DND-41 (cell line): ENCODE data around the gene FAM24A.

ENCODE experiments used
- ATAC-seq: fragments of 200-7000 bp; cut with Tn5 transposase; 3 replicates; pipeline ENCODE4 v1.9.1; 2021; ENCODE audit warnings: low read depth; ENCODE audit not compliant: insufficient read depth
- DNase-seq: peaks from one replicate; pipeline ENCODE4 v3.0.0-alpha.2; 2020
- H2AFZ ChIP-seq: 2 replicates; pipeline ENCODE4 v1.6.0; 2012; ENCODE audit warnings: low read depth, low read length
- H3K27ac ChIP-seq: 2 replicates; pipeline ENCODE4 v1.5.1; 2012; ENCODE audit warnings: low read length, inconsistent platforms
- H3K27me3 ChIP-seq: fragments of 200-600 bp; sonication (generic); 2 replicates; pipeline ENCODE4 v1.6.0; 2012; ENCODE audit warnings: low read length, mild to moderate bottlenecking, inconsistent platforms; ENCODE audit not compliant: insufficient read depth, poor library complexity
- H3K36me3 ChIP-seq: 2 replicates; pipeline ENCODE4 v1.5.1; 2012; ENCODE audit warnings: low read length, inconsistent platforms; ENCODE audit not compliant: insufficient read depth
- H3K4me1 ChIP-seq: 2 replicates; pipeline ENCODE4 v1.5.1; 2012; ENCODE audit warnings: mild to moderate bottlenecking, low read length; ENCODE audit not compliant: insufficient read depth
- H3K4me2 ChIP-seq: 2 replicates; pipeline ENCODE4 v1.6.0; 2012; ENCODE audit warnings: mild to moderate bottlenecking, moderate library complexity, low read length, inconsistent platforms; ENCODE audit not compliant: insufficient read depth
- H3K4me3 ChIP-seq, 2 experiments: fragments of 200-600 bp in 1 of 2; shearing (Covaris generic) in 1 of 2; 2 replicates each; pipeline ENCODE4 v1.5.1; 2012 to 2016; ENCODE audit warnings: inconsistent platforms in 2 of 2, low read length in 2 of 2, mild to moderate bottlenecking in 2 of 2, low read depth in 1 of 2, moderate library complexity in 1 of 2
- H3K79me2 ChIP-seq: 2 replicates; pipeline ENCODE4 v1.6.0; 2012; ENCODE audit warnings: low read length, inconsistent platforms; ENCODE audit not compliant: insufficient read depth
- H3K9ac ChIP-seq: 2 replicates; pipeline ENCODE4 v1.6.0; 2012; ENCODE audit warnings: low read depth, mild to moderate bottlenecking, inconsistent platforms, low read length, moderate library complexity
- H3K9me3 ChIP-seq: 2 replicates; pipeline ENCODE4 v1.5.1; 2012; ENCODE audit warnings: low read length, moderate library complexity, mild to moderate bottlenecking, inconsistent platforms; ENCODE audit not compliant: insufficient read depth, severe bottlenecking
- H4K20me1 ChIP-seq: 2 replicates; pipeline ENCODE4 v1.6.0; 2012; ENCODE audit warnings: low read length; ENCODE audit not compliant: insufficient read depth
- CTCF ChIP-seq: IDR thresholded peaks from 2 replicates; pipeline ENCODE4 v1.5.1; 2012; ENCODE audit warnings: borderline replicate concordance, low read length, moderate library complexity, mild to moderate bottlenecking; ENCODE audit not compliant: poor library complexity, severe bottlenecking; ENCODE audit errors: extremely low read depth
- EZH2 ChIP-seq: IDR thresholded peaks from 3 replicates; pipeline ENCODE4 v1.6.1; 2012; ENCODE audit warnings: borderline replicate concordance, low read depth, mild to moderate bottlenecking, moderate library complexity, low read length, inconsistent platforms; ENCODE audit not compliant: severe bottlenecking

Gene FAM24A

GRCh38 chr10:122939133-122939855, 28.9 kb downstream of the FAM24A start:
- H3K36me3 ChIP-seq: peaks cover 38% of the 10 kb centered on the region; the same call in 1 of the 2 replicates
- ATAC-seq (no peak), DNase-seq (no peak)
- no peak overlapping the region for H2AFZ ChIP-seq
- no peaks in the 10 kb centered on the region for H3K4me1 ChIP-seq
- TF ChIP-seq EZH2 (no peak), CTCF (no peak)
- no peaks in the 10 kb centered on the region for H3K79me2 ChIP-seq
- no peaks in the 10 kb centered on the region for H3K27me3 ChIP-seq
- H3K27ac ChIP-seq: no peak overlapping the region
- H3K4me2 ChIP-seq: no peak overlapping the region
- H4K20me1 ChIP-seq: no peaks in the 10 kb centered on the region
- H3K4me3 ChIP-seq: no peak overlapping the region
- no peaks in the 10 kb centered on the region for H3K9me3 ChIP-seq
- H3K9ac ChIP-seq: no peak overlapping the region

- ATAC-seq (no peak), DNase-seq (no peak)
- H3K27ac ChIP-seq: no peak overlapping the region
- H3K4me1 ChIP-seq: no peaks in the 10 kb centered on the region
- TF ChIP-seq CTCF: no peak
- TF ChIP-seq EZH2: no peak
- no peak overlapping the region for H3K4me2 ChIP-seq
- H3K79me2 ChIP-seq: no peaks in the 10 kb centered on the region
- H3K36me3 ChIP-seq: peaks cover 36% of the 10 kb centered on the region; the same call in 1 of the 2 replicates
- no peaks in the 10 kb centered on the region for H3K9me3 ChIP-seq
- no peak overlapping the region for H2AFZ ChIP-seq
- H3K9ac ChIP-seq: no peak overlapping the region
- H3K27me3 ChIP-seq: no peaks in the 10 kb centered on the region
- no peak overlapping the region for H3K4me3 ChIP-seq
- no peaks in the 10 kb centered on the region for H4K20me1 ChIP-seq
Observed at GRCh38 chr10:122939856-122940543, 29.6 kb downstream of the FAM24A start.

- Histone ChIP-seq H3K9ac (no peak overlapping the region), H3K4me3 (no peak overlapping the region), H4K20me1 (no peaks in the 10 kb centered on the region), H3K79me2 (peaks cover 19% of the 10 kb centered on the region), H3K4me1 (peaks cover 27% of the 10 kb centered on the region), H3K4me2 (no peak overlapping the region), H3K9me3 (no peaks in the 10 kb centered on the region), H3K27ac (no peak overlapping the region), H2AFZ (no peak overlapping the region), H3K27me3 (no peaks in the 10 kb centered on the region), H3K36me3 (peaks cover 45% of the 10 kb centered on the region)
- DNase-seq (no peak), ATAC-seq (no peak)
- no peak for TF ChIP-seq EZH2
- no peak for TF ChIP-seq CTCF
Observed at GRCh38 chr10:122949296-122949695, 38.9 kb downstream of the FAM24A start.
